ENCODE data around the gene SHOX. TPM values are rescaled to one million over a fixed set of nuclear protein-coding genes. Genes with fewer than 3 reads are reported as not detected.

The SHOX gene
- total RNA-seq, result 0.14 and 0.16 TPM in 2 replicates
- long read RNA-seq, result 0 reads

DNA sequence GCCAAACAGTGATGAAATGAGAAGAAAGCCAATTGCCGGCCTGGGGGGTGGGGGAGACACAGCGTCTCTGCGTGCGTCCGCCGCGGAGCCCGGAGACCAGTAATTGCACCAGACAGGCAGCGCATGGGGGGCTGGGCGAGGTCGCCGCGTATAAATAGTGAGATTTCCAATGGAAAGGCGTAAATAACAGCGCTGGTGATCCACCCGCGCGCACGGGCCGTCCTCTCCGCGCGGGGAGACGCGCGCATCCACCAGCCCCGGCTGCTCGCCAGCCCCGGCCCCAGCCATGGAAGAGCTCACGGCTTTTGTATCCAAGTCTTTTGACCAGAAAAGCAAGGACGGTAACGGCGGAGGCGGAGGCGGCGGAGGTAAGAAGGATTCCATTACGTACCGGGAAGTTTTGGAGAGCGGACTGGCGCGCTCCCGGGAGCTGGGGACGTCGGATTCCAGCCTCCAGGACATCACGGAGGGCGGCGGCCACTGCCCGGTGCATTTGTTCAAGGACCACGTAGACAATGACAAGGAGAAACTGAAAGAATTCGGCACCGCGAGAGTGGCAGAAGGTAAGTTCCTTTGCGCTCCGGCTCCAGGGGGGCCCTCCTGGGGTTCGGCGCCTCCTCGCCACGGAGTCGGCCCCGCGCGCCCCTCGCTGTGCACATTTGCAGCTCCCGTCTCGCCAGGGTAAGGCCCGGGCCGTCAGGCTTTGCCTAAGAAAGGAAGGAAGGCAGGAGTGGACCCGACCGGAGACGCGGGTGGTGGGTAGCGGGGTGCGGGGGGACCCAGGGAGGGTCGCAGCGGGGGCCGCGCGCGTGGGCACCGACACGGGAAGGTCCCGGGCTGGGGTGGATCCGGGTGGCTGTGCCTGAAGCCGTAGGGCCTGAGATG is at the start of gene SHOX:
Gene SHOX, plus strand, starts transcription at position 180 of the 885 bp plus-strand sequence. Its CDS starts 107 bp downstream, at position 287.
- TF ChIP-seq, protein P1, sequence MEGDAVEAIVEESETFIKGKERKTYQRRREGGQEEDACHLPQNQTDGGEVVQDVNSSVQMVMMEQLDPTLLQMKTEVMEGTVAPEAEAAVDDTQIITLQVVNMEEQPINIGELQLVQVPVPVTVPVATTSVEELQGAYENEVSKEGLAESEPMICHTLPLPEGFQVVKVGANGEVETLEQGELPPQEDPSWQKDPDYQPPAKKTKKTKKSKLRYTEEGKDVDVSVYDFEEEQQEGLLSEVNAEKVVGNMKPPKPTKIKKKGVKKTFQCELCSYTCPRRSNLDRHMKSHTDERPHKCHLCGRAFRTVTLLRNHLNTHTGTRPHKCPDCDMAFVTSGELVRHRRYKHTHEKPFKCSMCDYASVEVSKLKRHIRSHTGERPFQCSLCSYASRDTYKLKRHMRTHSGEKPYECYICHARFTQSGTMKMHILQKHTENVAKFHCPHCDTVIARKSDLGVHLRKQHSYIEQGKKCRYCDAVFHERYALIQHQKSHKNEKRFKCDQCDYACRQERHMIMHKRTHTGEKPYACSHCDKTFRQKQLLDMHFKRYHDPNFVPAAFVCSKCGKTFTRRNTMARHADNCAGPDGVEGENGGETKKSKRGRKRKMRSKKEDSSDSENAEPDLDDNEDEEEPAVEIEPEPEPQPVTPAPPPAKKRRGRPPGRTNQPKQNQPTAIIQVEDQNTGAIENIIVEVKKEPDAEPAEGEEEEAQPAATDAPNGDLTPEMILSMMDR (conservative IDR thresholded peaks at IDR 0.05), result no peak
- Mint-ChIP-seq H3K36me3 (ENCODE audit: low read depth) (peaks cover 3% of the 10 kb centered on the region), H3K9me3 (no peaks in the 10 kb centered on the region), H3K27ac (ENCODE audit: unreplicated experiment) (no peak within 1 kb of the TSS), H3K4me3 (no peak within 1 kb of the TSS), H3K4me1 (peaks cover 12% of the 10 kb centered on the region), H3K27me3 (ENCODE audit: low read depth) (peaks cover 95% of the 10 kb centered on the region)
- DNase-seq (ENCODE audit: low read depth, low spot score), result no peak

DNA sequence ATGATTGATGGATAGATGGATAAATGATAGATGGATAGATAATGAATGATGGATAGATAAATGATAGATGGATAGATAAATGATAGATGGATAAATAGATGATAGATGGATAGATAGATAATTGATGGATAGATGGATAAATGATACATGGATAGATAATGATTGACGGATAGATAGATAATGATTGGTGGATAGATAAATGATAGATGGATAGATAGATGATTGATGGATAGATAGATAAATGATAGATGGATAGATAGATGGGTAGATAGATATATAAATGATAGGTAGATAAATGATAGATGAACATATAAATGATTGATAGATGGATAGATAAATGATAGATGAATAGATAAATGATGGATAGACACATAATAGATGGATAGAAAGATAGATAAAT is 49.5 kb upstream of the SHOX start:
- H3K27me3 Mint-ChIP-seq (ENCODE audit: low read depth), result peaks cover 70% of the 10 kb centered on the region
- peaks cover 12% of the 10 kb centered on the region for H3K9me3 Mint-ChIP-seq
- no peak overlapping the region for H3K27ac Mint-ChIP-seq (ENCODE audit: unreplicated experiment)

DNA sequence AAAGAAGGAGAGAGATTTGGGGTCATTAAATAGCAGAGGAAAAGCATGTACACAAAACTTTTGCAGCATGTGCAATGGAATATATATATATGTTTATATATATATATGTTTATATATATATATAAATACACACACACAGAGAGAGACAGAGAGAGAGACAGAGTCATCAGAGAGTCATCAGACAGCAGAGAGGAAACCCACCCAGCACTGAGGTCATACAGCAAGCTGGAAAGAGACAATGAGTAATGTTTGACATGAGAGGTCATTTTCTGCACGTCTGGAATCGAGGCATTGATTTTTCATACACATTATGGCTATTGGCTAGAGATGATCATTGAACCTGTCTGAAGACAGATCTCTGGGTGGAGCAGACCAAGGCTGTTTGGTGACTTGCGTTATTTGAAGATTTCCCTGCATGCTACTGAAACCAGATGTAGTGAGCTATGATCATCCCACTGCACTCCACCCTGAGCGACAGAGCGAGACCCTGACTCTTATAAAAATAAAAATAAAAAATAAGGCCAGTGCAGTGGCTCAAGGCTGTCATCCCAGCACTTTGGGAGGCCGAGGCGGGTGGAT is 48.8 kb upstream of the SHOX start:
- DNase-seq (ENCODE audit: low read depth, low spot score), result no peak
- Mint-ChIP-seq H3K36me3 (ENCODE audit: low read depth) (no peaks in the 10 kb centered on the region), H3K4me3 (no peak overlapping the region), H3K9me3 (peaks cover 12% of the 10 kb centered on the region), H3K27me3 (ENCODE audit: low read depth) (peaks cover 75% of the 10 kb centered on the region), H3K27ac (ENCODE audit: unreplicated experiment) (no peak overlapping the region), H3K4me1 (no peaks in the 10 kb centered on the region)
- TF ChIP-seq, protein P1 (conservative IDR thresholded peaks at IDR 0.05), result no peak

More for the DNA sequence above, 49.5 kb upstream of the SHOX start:
- Mint-ChIP-seq H3K4me3 (no peak overlapping the region), H3K4me1 (no peaks in the 10 kb centered on the region), H3K36me3 (ENCODE audit: low read depth) (no peaks in the 10 kb centered on the region)
- TF ChIP-seq, protein P1 (conservative IDR thresholded peaks at IDR 0.05), result no peak
- DNase-seq (ENCODE audit: low read depth, low spot score), result no peak

DNA sequence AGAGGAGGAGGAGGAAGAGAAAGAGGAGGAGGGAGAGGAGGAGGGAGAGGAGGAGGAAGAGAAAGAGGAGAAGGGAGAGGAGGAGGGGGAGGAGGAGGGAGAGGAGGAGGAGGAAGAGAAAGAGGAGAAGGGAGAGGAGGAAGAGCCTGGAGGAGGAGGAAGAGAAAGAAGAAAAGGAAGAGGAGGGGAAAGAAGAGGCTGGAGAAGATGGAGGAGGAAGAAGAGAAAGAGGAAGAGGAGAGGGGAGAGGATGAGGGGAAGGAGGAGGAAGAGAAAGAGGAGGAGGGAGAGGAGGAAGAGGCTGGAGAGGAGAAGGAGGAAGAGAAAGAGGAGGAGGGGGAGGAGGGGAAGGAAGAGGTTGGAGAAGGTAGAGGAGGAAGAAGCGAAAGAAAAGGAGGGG is 46.0 kb upstream of the SHOX start:
- no peaks in the 10 kb centered on the region for H3K4me1 Mint-ChIP-seq

DNA sequence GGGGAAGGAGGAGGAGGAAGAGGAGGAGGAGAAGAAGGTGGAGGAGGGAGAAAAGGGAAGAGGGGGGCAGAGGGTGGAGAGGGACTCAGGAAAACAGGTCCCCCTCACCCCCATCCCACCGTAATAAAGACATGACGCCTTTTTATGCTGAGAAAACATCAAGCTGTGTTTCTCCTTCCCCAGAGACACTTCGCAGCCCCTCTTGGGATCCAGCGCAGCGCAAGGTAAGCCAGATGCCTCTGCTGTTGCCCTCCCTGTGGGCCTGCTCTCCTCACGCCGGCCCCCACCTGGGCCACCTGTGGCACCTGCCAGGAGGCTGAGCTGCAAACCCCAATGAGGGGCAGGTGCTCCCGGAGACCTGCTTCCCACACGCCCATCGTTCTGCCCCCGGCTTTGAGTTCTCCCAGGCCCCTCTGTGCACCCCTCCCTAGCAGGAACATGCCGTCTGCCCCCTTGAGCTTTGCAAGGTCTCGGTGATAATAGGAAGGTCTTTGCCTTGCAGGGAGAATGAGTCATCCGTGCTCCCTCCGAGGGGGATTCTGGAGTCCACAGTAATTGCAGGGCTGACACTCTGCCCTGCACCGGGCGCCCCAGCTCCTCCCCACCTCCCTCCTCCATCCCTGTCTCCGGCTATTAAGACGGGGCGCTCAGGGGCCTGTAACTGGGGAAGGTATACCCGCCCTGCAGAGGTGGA is 45.3 kb upstream of the SHOX start:
- TF ChIP-seq, protein P1 (conservative IDR thresholded peaks at IDR 0.05), result no peak
- no peak for DNase-seq (ENCODE audit: low read depth, low spot score)
- H3K4me3 Mint-ChIP-seq, result no peak overlapping the region
- peaks cover 2% of the 10 kb centered on the region for H3K9me3 Mint-ChIP-seq
- H3K27me3 Mint-ChIP-seq (ENCODE audit: low read depth), result peaks cover 54% of the 10 kb centered on the region
- H3K27ac Mint-ChIP-seq (ENCODE audit: unreplicated experiment), result no peak overlapping the region
- no peaks in the 10 kb centered on the region for H3K4me1 Mint-ChIP-seq
- no peaks in the 10 kb centered on the region for H3K36me3 Mint-ChIP-seq (ENCODE audit: low read depth)

More for the DNA sequence above, 46.0 kb upstream of the SHOX start:
- Mint-ChIP-seq H3K4me3 (no peak overlapping the region), H3K27ac (ENCODE audit: unreplicated experiment) (no peak overlapping the region), H3K27me3 (ENCODE audit: low read depth) (peaks cover 59% of the 10 kb centered on the region), H3K9me3 (peaks cover 3% of the 10 kb centered on the region), H3K36me3 (ENCODE audit: low read depth) (no peaks in the 10 kb centered on the region)
- DNase-seq (ENCODE audit: low read depth, low spot score), result no peak
- TF ChIP-seq, protein P1 (conservative IDR thresholded peaks at IDR 0.05), result no peak
